ENCODE measurements around the gene BPIFA3.

GRCh38 chr20:33255005-33255404, 37.9 kb downstream of the BPIFA3 start:
- TF ChIP-seq POLR2AphosphoS5 (IDR thresholded peaks at IDR 0.05) (no peak), EP300 (IDR thresholded peaks at IDR 0.05) (no peak), CTCF (IDR thresholded peaks at IDR 0.05) (no peak), POLR2A (IDR thresholded peaks at IDR 0.05) (no peak)

Measured in sigmoid colon (tissue), 4 donors.